ENCODE measurements around the gene VIM. TPM values are rescaled to one million over a fixed set of nuclear protein-coding genes. Genes with fewer than 3 reads are reported as not detected.

VIM gene
- total RNA-seq, 1 experiment from 2014 or later: 50.4 TPM

DNA sequence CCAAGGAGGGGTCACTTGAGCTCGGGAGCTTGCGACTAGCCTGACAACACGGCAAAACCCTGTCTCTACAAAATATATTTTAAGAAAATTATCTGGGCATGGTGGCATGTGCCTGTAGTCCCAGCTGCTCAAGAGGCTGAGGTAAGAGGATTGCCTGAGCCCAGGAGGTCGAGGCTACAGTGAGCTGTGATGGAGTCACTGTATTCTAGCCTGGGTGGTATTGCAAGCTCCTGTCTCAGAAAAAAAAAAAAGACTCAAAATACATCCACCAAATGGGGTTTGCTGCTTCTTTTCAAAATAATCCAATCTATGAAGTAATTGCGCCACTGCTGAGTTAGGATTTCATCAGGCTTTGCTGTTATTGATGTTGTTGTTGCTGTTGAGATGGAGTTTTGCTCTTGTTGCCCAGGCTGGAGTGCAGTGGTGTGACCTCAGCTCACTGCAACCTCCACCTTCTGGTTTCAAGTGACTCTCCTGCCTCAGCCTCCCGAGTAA, 11.1 kb upstream of the VIM start:
- POLR2A ChIA-PET: no interaction called here
- H3K9me3 Mint-ChIP-seq (ENCODE audit: unreplicated experiment): no peaks in the 10 kb centered on the region

GRCh38 chr10:17217631-17218232, 10.3 kb upstream of the VIM start:
- no peaks in the 10 kb centered on the region for H3K9me3 Mint-ChIP-seq (ENCODE audit: unreplicated experiment)
- POLR2A ChIA-PET: no interaction called here
- no peaks in the 10 kb centered on the region for H3K36me3 Mint-ChIP-seq (ENCODE audit: insufficient read depth, unreplicated experiment)
- CTCF ChIA-PET: no interaction called here
- H3K4me1 ChIP-seq: peaks cover 22% of the 10 kb centered on the region; the same call in 1 of the 2 replicates
- H3K27ac Mint-ChIP-seq (ENCODE audit: unreplicated experiment): no peak overlapping the region
- no peaks in the 10 kb centered on the region for H3K36me3 ChIP-seq (ENCODE audit: control insufficient read depth, insufficient read depth, low read length)
- peaks cover 4% of the 10 kb centered on the region for H3K27me3 Mint-ChIP-seq (ENCODE audit: insufficient read depth, unreplicated experiment)
- H3K9me3 ChIP-seq: no peaks in the 10 kb centered on the region
- peaks cover 21% of the 10 kb centered on the region for H3K4me1 Mint-ChIP-seq (ENCODE audit: low read depth, unreplicated experiment)
- H3K4me3 Mint-ChIP-seq (ENCODE audit: unreplicated experiment): no peak overlapping the region
- intact Hi-C loops (cut with micrococcal nuclease; ENCODE audit: unreplicated experiment): no loop called here
- BruUV-seq (replicated peaks): no TSS peak
- H3K27me3 ChIP-seq (replicated peaks; ENCODE audit: control insufficient read depth, insufficient read depth, low read length): no peaks in the 10 kb centered on the region
- DNase-seq: no peak
- TF ChIP-seq, protein P1, sequence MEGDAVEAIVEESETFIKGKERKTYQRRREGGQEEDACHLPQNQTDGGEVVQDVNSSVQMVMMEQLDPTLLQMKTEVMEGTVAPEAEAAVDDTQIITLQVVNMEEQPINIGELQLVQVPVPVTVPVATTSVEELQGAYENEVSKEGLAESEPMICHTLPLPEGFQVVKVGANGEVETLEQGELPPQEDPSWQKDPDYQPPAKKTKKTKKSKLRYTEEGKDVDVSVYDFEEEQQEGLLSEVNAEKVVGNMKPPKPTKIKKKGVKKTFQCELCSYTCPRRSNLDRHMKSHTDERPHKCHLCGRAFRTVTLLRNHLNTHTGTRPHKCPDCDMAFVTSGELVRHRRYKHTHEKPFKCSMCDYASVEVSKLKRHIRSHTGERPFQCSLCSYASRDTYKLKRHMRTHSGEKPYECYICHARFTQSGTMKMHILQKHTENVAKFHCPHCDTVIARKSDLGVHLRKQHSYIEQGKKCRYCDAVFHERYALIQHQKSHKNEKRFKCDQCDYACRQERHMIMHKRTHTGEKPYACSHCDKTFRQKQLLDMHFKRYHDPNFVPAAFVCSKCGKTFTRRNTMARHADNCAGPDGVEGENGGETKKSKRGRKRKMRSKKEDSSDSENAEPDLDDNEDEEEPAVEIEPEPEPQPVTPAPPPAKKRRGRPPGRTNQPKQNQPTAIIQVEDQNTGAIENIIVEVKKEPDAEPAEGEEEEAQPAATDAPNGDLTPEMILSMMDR (IDR thresholded peaks at IDR 0.05; ENCODE audit: insufficient read depth in 1 of 2, low read depth in 1 of 2, low read length in 1 of 2, severe bottlenecking in 1 of 2, unreplicated experiment in 1 of 2): no peak
- no peak overlapping the region for H3K4me3 ChIP-seq (ENCODE audit: low read depth, low read length)

More for the DNA sequence above, 11.1 kb upstream of the VIM start:
- Histone ChIP-seq H3K36me3 (ENCODE audit: control insufficient read depth, insufficient read depth, low read length) (no peaks in the 10 kb centered on the region), H3K9me3 (no peaks in the 10 kb centered on the region), H3K4me1 (peaks cover 24% of the 10 kb centered on the region; the same call in 1 of the 2 replicates), H3K4me3 (ENCODE audit: low read depth, low read length) (no peak overlapping the region), H3K27me3 (replicated peaks; ENCODE audit: control insufficient read depth, insufficient read depth, low read length) (no peaks in the 10 kb centered on the region)
- H3K27me3 Mint-ChIP-seq (ENCODE audit: insufficient read depth, unreplicated experiment): no peaks in the 10 kb centered on the region
- DNase-seq: no peak
- intact Hi-C loops (cut with micrococcal nuclease; ENCODE audit: unreplicated experiment): no loop called here
- CTCF ChIA-PET: interaction anchor here (0.6 kb wide), 1 partner anchor 400 kb away, joined by 3 read pairs; the partner anchor contains the start of gene RSU1
- H3K4me3 Mint-ChIP-seq (ENCODE audit: unreplicated experiment): no peak overlapping the region
- TF ChIP-seq, protein P1 (IDR thresholded peaks at IDR 0.05; ENCODE audit: insufficient read depth in 1 of 2, low read depth in 1 of 2, low read length in 1 of 2, severe bottlenecking in 1 of 2, unreplicated experiment in 1 of 2): no peak
- H3K27ac Mint-ChIP-seq (ENCODE audit: unreplicated experiment): no peak overlapping the region
- peaks cover 25% of the 10 kb centered on the region for H3K4me1 Mint-ChIP-seq (ENCODE audit: low read depth, unreplicated experiment)
- H3K36me3 Mint-ChIP-seq (ENCODE audit: insufficient read depth, unreplicated experiment): no peaks in the 10 kb centered on the region
- no TSS peak for BruUV-seq (replicated peaks)

- ChIA-PET CTCF (no interaction called here), POLR2A (no interaction called here)
- no peak overlapping the region for H3K27ac Mint-ChIP-seq (ENCODE audit: unreplicated experiment)
These were observed 9.0 kb upstream of the VIM start for GRCh38 chr10:17219024-17219423.

More at GRCh38 chr10:17219024-17219423, 9.0 kb upstream of the VIM start:
- no peaks in the 10 kb centered on the region for H3K36me3 ChIP-seq (ENCODE audit: control insufficient read depth, insufficient read depth, low read length)
- H3K4me1 ChIP-seq: peaks cover 9% of the 10 kb centered on the region; the same call in 1 of the 2 replicates
- H3K4me3 Mint-ChIP-seq (ENCODE audit: unreplicated experiment): no peak overlapping the region
- no peaks in the 10 kb centered on the region for H3K36me3 Mint-ChIP-seq (ENCODE audit: insufficient read depth, unreplicated experiment)
- H3K27me3 Mint-ChIP-seq (ENCODE audit: insufficient read depth, unreplicated experiment): peaks cover 4% of the 10 kb centered on the region
- peaks cover 9% of the 10 kb centered on the region for H3K4me1 Mint-ChIP-seq (ENCODE audit: low read depth, unreplicated experiment)
- no TSS peak for BruUV-seq (replicated peaks)
- no peaks in the 10 kb centered on the region for H3K9me3 Mint-ChIP-seq (ENCODE audit: unreplicated experiment)
- no peaks in the 10 kb centered on the region for H3K27me3 ChIP-seq (replicated peaks; ENCODE audit: control insufficient read depth, insufficient read depth, low read length)
- no peaks in the 10 kb centered on the region for H3K9me3 ChIP-seq
- TF ChIP-seq, protein P1 (IDR thresholded peaks at IDR 0.05; ENCODE audit: insufficient read depth in 1 of 2, low read depth in 1 of 2, low read length in 1 of 2, severe bottlenecking in 1 of 2, unreplicated experiment in 1 of 2): no peak
- intact Hi-C loops (cut with micrococcal nuclease; ENCODE audit: unreplicated experiment): no loop called here
- no peak overlapping the region for H3K4me3 ChIP-seq (ENCODE audit: low read depth, low read length)
- DNase-seq: no peak

All from Caco-2 (cell line).